Liver (tissue), 9 donors: ENCODE data around the gene RASA1. TPM values are rescaled to one million over a fixed set of nuclear protein-coding genes. Genes with fewer than 3 reads are reported as not detected.

ENCODE experiments used
- DNase-seq: peaks from one replicate; pipeline ENCODE4 v3.0.0-alpha.2; 2017; ENCODE audit warnings: low spot score
- H3K27ac ChIP-seq, 2 donors: one replicate each; pipeline ENCODE4 v1.7.0; 2013; ENCODE audit warnings: inconsistent platforms in 2 of 2, low read length in 2 of 2, control low read depth in 1 of 2, low read depth in 1 of 2, mild to moderate bottlenecking in 1 of 2
- H3K27me3 ChIP-seq, 4 donors: one replicate each; pipeline versions ENCODE4 v1.6.1 to v1.7.0; 2013; ENCODE audit warnings: low read length in 3 of 4, inconsistent platforms in 1 of 4, mild to moderate bottlenecking in 1 of 4, moderate library complexity in 1 of 4; ENCODE audit not compliant: control insufficient read depth in 4 of 4, insufficient read depth in 4 of 4
- H3K36me3 ChIP-seq, 4 donors: one replicate each; pipeline versions ENCODE4 v1.6.1 to v1.7.0; 2013; ENCODE audit warnings: low read length in 3 of 4, mild to moderate bottlenecking in 3 of 4, low read depth in 1 of 4, moderate library complexity in 1 of 4; ENCODE audit not compliant: control insufficient read depth in 4 of 4, insufficient read depth in 3 of 4
- H3K4me1 ChIP-seq, 4 donors: one replicate each; pipeline versions ENCODE4 v1.6.1 to v1.7.0; 2013; ENCODE audit warnings: low read length in 3 of 4, mild to moderate bottlenecking in 3 of 4, moderate library complexity in 1 of 4; ENCODE audit not compliant: control insufficient read depth in 4 of 4, insufficient read depth in 4 of 4
- H3K4me3 ChIP-seq, 3 donors: one replicate each; pipeline versions ENCODE4 v1.6.1 to v1.7.0; 2013; ENCODE audit warnings: low read length in 3 of 3, control low read depth in 1 of 3, low read depth in 1 of 3, mild to moderate bottlenecking in 1 of 3
- H3K9ac ChIP-seq, 2 donors: one replicate each; pipeline ENCODE4 v1.7.0; 2013; ENCODE audit warnings: low read length in 2 of 2, mild to moderate bottlenecking in 2 of 2, moderate library complexity in 2 of 2, control low read depth in 1 of 2, low read depth in 1 of 2
- H3K9me3 ChIP-seq, 4 donors: one replicate each; pipeline versions ENCODE4 v1.6.1 to v1.7.0; 2013; ENCODE audit warnings: low read length in 3 of 4; ENCODE audit not compliant: control insufficient read depth in 4 of 4
- EGR1 ChIP-seq, 2 donors: IDR thresholded peaks; 2 replicates each; pipeline ENCODE4 v1.6.1; 2016 to 2018; ENCODE audit warnings: antibody characterized with exemption in 2 of 2, low read depth in 2 of 2
- FOXA1 ChIP-seq: IDR thresholded peaks from 2 replicates; pipeline ENCODE4 v1.6.1; 2016; ENCODE audit warnings: antibody characterized with exemption
- FOXA2 ChIP-seq: IDR thresholded peaks from 2 replicates; pipeline ENCODE4 v1.6.1; 2016; ENCODE audit warnings: antibody characterized with exemption
- GABPA ChIP-seq, 2 donors: IDR thresholded peaks in 1 of 2; conservative IDR thresholded peaks in 1 of 2; 2 replicates each; pipeline ENCODE4 v1.6.1; 2016; ENCODE audit warnings: antibody characterized with exemption in 2 of 2, mild to moderate bottlenecking in 1 of 2, moderate library complexity in 1 of 2
- HNF4A ChIP-seq, 2 donors: conservative IDR thresholded peaks; 2 replicates each; pipeline ENCODE4 v1.6.1; 2016; ENCODE audit warnings: antibody characterized with exemption in 2 of 2, mild to moderate bottlenecking in 2 of 2
- HNF4G ChIP-seq: IDR thresholded peaks from 2 replicates; pipeline ENCODE4 v1.6.1; 2016; ENCODE audit warnings: antibody characterized with exemption
- JUND ChIP-seq, 2 donors: IDR thresholded peaks; 2 replicates each; pipeline ENCODE4 v1.6.1; 2016; ENCODE audit warnings: antibody characterized with exemption in 2 of 2
- NR2F2 ChIP-seq: IDR thresholded peaks from 2 replicates; pipeline ENCODE4 v1.6.1; 2016; ENCODE audit warnings: antibody characterized with exemption
- RAD21 ChIP-seq, 2 donors: IDR thresholded peaks; 2 replicates each; pipeline ENCODE4 v1.6.1; 2016; ENCODE audit warnings: antibody characterized with exemption in 2 of 2, mild to moderate bottlenecking in 2 of 2
- RXRA ChIP-seq, 2 donors: IDR thresholded peaks; 2 replicates each; pipeline ENCODE4 v1.6.1; 2017 to 2018; ENCODE audit warnings: antibody characterized with exemption in 2 of 2, mild to moderate bottlenecking in 1 of 2
- SP1 ChIP-seq: IDR thresholded peaks from 2 replicates; pipeline ENCODE4 v1.6.1; 2018; ENCODE audit warnings: antibody characterized with exemption, mild to moderate bottlenecking
- TAF1 ChIP-seq: conservative IDR thresholded peaks from 2 replicates; pipeline ENCODE4 v1.6.1; 2016; ENCODE audit warnings: antibody characterized with exemption, mild to moderate bottlenecking
- YY1 ChIP-seq: IDR thresholded peaks from 2 replicates; pipeline ENCODE4 v1.6.1; 2016; ENCODE audit warnings: antibody characterized with exemption, mild to moderate bottlenecking
- WGBS: extraction: QIAGEN DNeasy Blood & Tissue Kit; methylation state at CpG from one replicate; pipeline ENCODE4 v1.1.7; 2013; 5-methylcytosine and 5-hydroxymethylcytosine counted together
- polyA plus RNA-seq, 2 donors: library from polyadenylated mRNA; stranded (reverse) in 1 of 2; unstranded in 1 of 2; fragments of 200-250 nt in 1 of 2; fragments of >200 nt in 1 of 2; fragmentation: Nextera tagmentation in 1 of 2; extraction: Ambion mirVana in 1 of 2; gene quantifications; one replicate each; pipeline versions ENCODE4 v1.2.1 to v1.2.3, GENCODE V29; 2013 to 2015
- total RNA-seq, 2 donors: library from RNA; depleted of rRNA; stranded (reverse); fragments of >200 nt; gene quantifications; one replicate each; pipeline ENCODE4 v1.2.3, GENCODE V29; 2014
- TF ChIP-seq, protein P1 (sequence below): IDR thresholded peaks from 2 replicates; pipeline ENCODE4 v1.6.1; 2016; ENCODE audit warnings: antibody characterized with exemption
- TF ChIP-seq, protein P2 (sequence below): IDR thresholded peaks from 2 replicates; pipeline ENCODE4 v1.6.1; 2016; ENCODE audit warnings: antibody characterized with exemption
- TF ChIP-seq, protein P3 (sequence below): IDR thresholded peaks from 2 replicates; pipeline ENCODE4 v1.6.1; 2016; ENCODE audit warnings: antibody characterized with exemption, mild to moderate bottlenecking
- TF ChIP-seq, protein P4 (sequence below): fragments of 150-350 bp; IDR thresholded peaks from 2 replicates; pipeline ENCODE4 v1.5.1; 2017; ENCODE audit warnings: improper control_type of control experiment, low read depth, low read length; ENCODE audit not compliant: missing input control
- TF ChIP-seq, protein P5 (sequence below): IDR thresholded peaks from 2 replicates; pipeline ENCODE4 v1.6.1; 2016; ENCODE audit warnings: antibody characterized with exemption
- donor health status: healthy.
- donor health status: healthy.
- donor health status: healthy.
- donor health status: healthy.
- donor health status: healthy.

The RASA1 gene
- total and polyA plus RNA-seq, 4 donors, result 3.7 to 18.1 (median 7.0) TPM

DNA sequence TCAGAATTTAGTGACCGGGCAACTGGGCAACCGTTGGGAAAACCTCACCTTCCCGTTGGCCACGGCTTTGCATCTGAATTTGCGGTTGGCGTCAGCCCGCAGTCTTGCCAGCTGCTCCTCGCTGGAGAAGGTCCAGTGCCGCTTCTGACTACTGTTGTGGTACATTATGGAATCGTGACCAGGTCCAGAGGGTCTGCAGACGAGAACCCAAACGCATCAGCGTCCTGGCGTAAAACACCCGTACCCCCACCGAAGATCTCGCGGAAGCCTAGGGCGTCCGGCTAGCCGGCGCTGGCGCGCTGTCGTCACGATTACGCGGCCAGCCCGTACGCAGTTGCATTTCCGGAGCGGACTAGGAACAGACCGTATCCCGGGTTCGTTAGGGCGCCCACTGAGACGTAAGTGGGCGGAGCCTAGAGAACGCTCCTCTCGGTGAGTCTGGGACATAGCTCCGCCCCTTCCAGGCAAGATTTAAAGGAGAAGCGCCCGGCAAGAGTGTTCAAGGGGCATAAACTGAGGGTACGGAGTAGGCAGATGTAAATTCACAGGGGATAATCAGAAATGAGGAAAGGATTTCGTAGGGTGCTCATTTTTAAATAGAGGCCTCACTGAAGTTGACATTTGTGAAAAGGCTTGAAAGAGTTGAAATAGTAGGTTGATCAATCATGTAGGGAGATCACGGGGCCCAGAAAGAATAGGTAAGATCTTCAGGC is 145.1 kb downstream of the RASA1 start, which contains the start of gene CCNH (continued):
- TF ChIP-seq, protein P1, sequence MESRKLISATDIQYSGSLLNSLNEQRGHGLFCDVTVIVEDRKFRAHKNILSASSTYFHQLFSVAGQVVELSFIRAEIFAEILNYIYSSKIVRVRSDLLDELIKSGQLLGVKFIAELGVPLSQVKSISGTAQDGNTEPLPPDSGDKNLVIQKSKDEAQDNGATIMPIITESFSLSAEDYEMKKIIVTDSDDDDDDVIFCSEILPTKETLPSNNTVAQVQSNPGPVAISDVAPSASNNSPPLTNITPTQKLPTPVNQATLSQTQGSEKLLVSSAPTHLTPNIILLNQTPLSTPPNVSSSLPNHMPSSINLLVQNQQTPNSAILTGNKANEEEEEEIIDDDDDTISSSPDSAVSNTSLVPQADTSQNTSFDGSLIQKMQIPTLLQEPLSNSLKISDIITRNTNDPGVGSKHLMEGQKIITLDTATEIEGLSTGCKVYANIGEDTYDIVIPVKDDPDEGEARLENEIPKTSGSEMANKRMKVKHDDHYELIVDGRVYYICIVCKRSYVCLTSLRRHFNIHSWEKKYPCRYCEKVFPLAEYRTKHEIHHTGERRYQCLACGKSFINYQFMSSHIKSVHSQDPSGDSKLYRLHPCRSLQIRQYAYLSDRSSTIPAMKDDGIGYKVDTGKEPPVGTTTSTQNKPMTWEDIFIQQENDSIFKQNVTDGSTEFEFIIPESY, result peak; percentile 98
- TF ChIP-seq, protein P2, sequence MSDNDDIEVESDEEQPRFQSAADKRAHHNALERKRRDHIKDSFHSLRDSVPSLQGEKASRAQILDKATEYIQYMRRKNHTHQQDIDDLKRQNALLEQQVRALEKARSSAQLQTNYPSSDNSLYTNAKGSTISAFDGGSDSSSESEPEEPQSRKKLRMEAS, result peak; percentile 90
- TF ChIP-seq SP1, result peak; percentile 88

DNA sequence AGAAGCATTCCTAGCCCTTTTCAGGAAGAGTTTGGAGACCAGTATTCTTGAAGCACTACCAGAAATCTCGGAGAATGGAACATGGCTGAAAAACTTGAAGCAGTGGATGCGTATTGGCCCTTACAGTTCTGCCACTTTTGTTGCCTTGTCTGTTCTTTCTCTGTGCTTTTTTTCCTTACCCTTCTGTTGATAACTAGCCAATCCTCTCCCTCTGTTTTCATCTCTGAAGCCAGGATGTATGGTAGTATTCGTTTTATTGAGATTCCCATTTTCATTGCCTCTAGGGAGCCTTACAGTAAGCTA is 145.6 kb downstream of the RASA1 start:
- Histone ChIP-seq H3K4me3 (peak overlapping the region; percentile 17 to 74 (median 67)), H3K9me3 (no peaks in the 10 kb centered on the region), H3K27ac (peak overlapping the region; percentile 97 to 98), H3K4me1 (peaks cover 0 to 17% (median 8%) of the 10 kb centered on the region in 4 donors), H3K36me3 (peaks cover 0 to 16% (median 13%) of the 10 kb centered on the region in 4 donors), H3K27me3 (no peaks in the 10 kb centered on the region), H3K9ac (peak overlapping the region; percentile 67 to 94)
- no peak for DNase-seq
- 73% methylated on average over 3 of the region's 3 CpGs for WGBS
- no peak for TF ChIP-seq NR2F2
- TF ChIP-seq GABPA (IDR thresholded peaks at IDR 0.05 in 1 of 2, conservative IDR thresholded peaks at IDR 0.05 in 1 of 2), result no peak
- TF ChIP-seq HNF4A (conservative IDR thresholded peaks at IDR 0.05), result no peak
- TF ChIP-seq EGR1 (IDR thresholded peaks at IDR 0.05; ENCODE audit: low read depth in 2 of 2), result no peak
- TF ChIP-seq FOXA2, result no peak
- TF ChIP-seq, protein P3, sequence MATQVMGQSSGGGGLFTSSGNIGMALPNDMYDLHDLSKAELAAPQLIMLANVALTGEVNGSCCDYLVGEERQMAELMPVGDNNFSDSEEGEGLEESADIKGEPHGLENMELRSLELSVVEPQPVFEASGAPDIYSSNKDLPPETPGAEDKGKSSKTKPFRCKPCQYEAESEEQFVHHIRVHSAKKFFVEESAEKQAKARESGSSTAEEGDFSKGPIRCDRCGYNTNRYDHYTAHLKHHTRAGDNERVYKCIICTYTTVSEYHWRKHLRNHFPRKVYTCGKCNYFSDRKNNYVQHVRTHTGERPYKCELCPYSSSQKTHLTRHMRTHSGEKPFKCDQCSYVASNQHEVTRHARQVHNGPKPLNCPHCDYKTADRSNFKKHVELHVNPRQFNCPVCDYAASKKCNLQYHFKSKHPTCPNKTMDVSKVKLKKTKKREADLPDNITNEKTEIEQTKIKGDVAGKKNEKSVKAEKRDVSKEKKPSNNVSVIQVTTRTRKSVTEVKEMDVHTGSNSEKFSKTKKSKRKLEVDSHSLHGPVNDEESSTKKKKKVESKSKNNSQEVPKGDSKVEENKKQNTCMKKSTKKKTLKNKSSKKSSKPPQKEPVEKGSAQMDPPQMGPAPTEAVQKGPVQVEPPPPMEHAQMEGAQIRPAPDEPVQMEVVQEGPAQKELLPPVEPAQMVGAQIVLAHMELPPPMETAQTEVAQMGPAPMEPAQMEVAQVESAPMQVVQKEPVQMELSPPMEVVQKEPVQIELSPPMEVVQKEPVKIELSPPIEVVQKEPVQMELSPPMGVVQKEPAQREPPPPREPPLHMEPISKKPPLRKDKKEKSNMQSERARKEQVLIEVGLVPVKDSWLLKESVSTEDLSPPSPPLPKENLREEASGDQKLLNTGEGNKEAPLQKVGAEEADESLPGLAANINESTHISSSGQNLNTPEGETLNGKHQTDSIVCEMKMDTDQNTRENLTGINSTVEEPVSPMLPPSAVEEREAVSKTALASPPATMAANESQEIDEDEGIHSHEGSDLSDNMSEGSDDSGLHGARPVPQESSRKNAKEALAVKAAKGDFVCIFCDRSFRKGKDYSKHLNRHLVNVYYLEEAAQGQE, result no peak
- TF ChIP-seq TAF1, result no peak
- no peak for TF ChIP-seq YY1
- TF ChIP-seq, protein P1, result no peak
- TF ChIP-seq SP1, result no peak
- TF ChIP-seq, protein P4, sequence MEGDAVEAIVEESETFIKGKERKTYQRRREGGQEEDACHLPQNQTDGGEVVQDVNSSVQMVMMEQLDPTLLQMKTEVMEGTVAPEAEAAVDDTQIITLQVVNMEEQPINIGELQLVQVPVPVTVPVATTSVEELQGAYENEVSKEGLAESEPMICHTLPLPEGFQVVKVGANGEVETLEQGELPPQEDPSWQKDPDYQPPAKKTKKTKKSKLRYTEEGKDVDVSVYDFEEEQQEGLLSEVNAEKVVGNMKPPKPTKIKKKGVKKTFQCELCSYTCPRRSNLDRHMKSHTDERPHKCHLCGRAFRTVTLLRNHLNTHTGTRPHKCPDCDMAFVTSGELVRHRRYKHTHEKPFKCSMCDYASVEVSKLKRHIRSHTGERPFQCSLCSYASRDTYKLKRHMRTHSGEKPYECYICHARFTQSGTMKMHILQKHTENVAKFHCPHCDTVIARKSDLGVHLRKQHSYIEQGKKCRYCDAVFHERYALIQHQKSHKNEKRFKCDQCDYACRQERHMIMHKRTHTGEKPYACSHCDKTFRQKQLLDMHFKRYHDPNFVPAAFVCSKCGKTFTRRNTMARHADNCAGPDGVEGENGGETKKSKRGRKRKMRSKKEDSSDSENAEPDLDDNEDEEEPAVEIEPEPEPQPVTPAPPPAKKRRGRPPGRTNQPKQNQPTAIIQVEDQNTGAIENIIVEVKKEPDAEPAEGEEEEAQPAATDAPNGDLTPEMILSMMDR, result no peak
- TF ChIP-seq FOXA1, result no peak
- TF ChIP-seq JUND (IDR thresholded peaks at IDR 0.05), result no peak
- TF ChIP-seq, protein P5, sequence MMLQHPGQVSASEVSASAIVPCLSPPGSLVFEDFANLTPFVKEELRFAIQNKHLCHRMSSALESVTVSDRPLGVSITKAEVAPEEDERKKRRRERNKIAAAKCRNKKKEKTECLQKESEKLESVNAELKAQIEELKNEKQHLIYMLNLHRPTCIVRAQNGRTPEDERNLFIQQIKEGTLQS, result no peak
- no peak for TF ChIP-seq RAD21 (IDR thresholded peaks at IDR 0.05)
- no peak for TF ChIP-seq RXRA (IDR thresholded peaks at IDR 0.05)
- TF ChIP-seq, protein P2, result no peak
- no peak for TF ChIP-seq HNF4G
